HepG2 (cell line): ENCODE data around the gene UBE2O. TPM values are rescaled to one million over a fixed set of nuclear protein-coding genes. Genes with fewer than 3 reads are reported as not detected.
A peak's percentile ranks its signal among the peaks of the same experiment; 100 is the strongest.

ENCODE experiments used
- AKAP8 ChIP-seq: sonication (generic); formaldehyde crosslinking; IDR thresholded peaks from 2 replicates; pipeline ENCODE4 v1.5.1; 2020; ENCODE audit warnings: mild to moderate bottlenecking, missing genetic modification reagents
- ASH2L ChIP-seq: fragments of 300-600, 200-600 bp; sonication (generic); IDR thresholded peaks from 2 replicates; pipeline ENCODE4 v1.7.0; 2017; ENCODE audit warnings: low read depth, mild to moderate bottlenecking, moderate library complexity, mixed read lengths, low read length; ENCODE audit not compliant: insufficient read length
- BHLHE40 ChIP-seq: IDR thresholded peaks from 2 replicates; pipeline ENCODE4 v1.6.1; 2011; ENCODE audit warnings: low read length, improper control_type of control experiment
- BORCS8-MEF2B ChIP-seq: sonication (generic); formaldehyde crosslinking; IDR thresholded peaks from 2 replicates; pipeline ENCODE4 v1.8.0; 2022; ENCODE audit warnings: mild to moderate bottlenecking, missing genetic modification reagents
- FOXC1 ChIP-seq: sonication (generic); formaldehyde crosslinking; IDR thresholded peaks from 2 replicates; pipeline ENCODE4 v1.8.0; 2022; ENCODE audit warnings: mild to moderate bottlenecking, missing genetic modification reagents, borderline replicate concordance
- JDP2 ChIP-seq: sonication (generic); formaldehyde crosslinking; IDR thresholded peaks from 2 replicates; pipeline ENCODE4 v1.8.1; 2022; ENCODE audit warnings: missing genetic modification reagents, borderline replicate concordance
- MEIS1 ChIP-seq: sonication (generic); formaldehyde crosslinking; IDR thresholded peaks from 2 replicates; pipeline ENCODE4 v1.9.0; 2021; ENCODE audit warnings: mild to moderate bottlenecking, missing genetic modification reagents, moderate library complexity, borderline replicate concordance
- NFE2L1 ChIP-seq: sonication (generic); formaldehyde crosslinking; IDR thresholded peaks from 2 replicates; pipeline ENCODE4 v1.4.0; 2020; ENCODE audit warnings: missing genetic modification reagents, mild to moderate bottlenecking, borderline replicate concordance
- PITX1 ChIP-seq: sonication (generic); formaldehyde crosslinking; IDR thresholded peaks from 2 replicates; pipeline ENCODE4 v1.5.1; 2020; ENCODE audit warnings: mild to moderate bottlenecking, missing genetic modification reagents
- SMAD1 ChIP-seq: sonication (generic); formaldehyde crosslinking; IDR thresholded peaks from 2 replicates; pipeline ENCODE4 v1.4.0; 2020; ENCODE audit warnings: missing genetic modification reagents, low read depth, mild to moderate bottlenecking, borderline replicate concordance
- THAP8 ChIP-seq: sonication (generic); formaldehyde crosslinking; IDR thresholded peaks from 2 replicates; pipeline ENCODE4 v1.5.1; 2020; ENCODE audit warnings: missing genetic modification reagents, mild to moderate bottlenecking, borderline replicate concordance
- ZMAT3 ChIP-seq: sonication (generic); formaldehyde crosslinking; conservative IDR thresholded peaks from 2 replicates; pipeline ENCODE4 v1.7.0; 2021; ENCODE audit warnings: missing genetic modification reagents
- ZNF264 ChIP-seq: sonication (generic); formaldehyde crosslinking; IDR thresholded peaks from 2 replicates; pipeline ENCODE4 v1.4.0; 2020; ENCODE audit warnings: missing genetic modification reagents
- ZNF317 ChIP-seq: sonication (generic); formaldehyde crosslinking; IDR thresholded peaks from 2 replicates; pipeline ENCODE4 v1.5.0; 2020; ENCODE audit warnings: mild to moderate bottlenecking, missing genetic modification reagents
- ZNF644 ChIP-seq: IDR thresholded peaks from 2 replicates; pipeline ENCODE4 v1.6.1; 2016; ENCODE audit warnings: low read depth
- ZNF672 ChIP-seq: sonication (generic); formaldehyde crosslinking; IDR thresholded peaks from 2 replicates; pipeline ENCODE4 v1.8.1; 2022; ENCODE audit warnings: missing genetic modification reagents
- ZSCAN21 ChIP-seq: sonication (generic); formaldehyde crosslinking; IDR thresholded peaks from 2 replicates; pipeline ENCODE4 v1.8.0; 2022; ENCODE audit warnings: mild to moderate bottlenecking, missing genetic modification reagents, moderate library complexity, borderline replicate concordance
- ZSCAN31 ChIP-seq: sonication (generic); formaldehyde crosslinking; IDR thresholded peaks from 2 replicates; pipeline ENCODE4 v1.5.0; 2020; ENCODE audit warnings: low read depth, mild to moderate bottlenecking, missing genetic modification reagents
- polyA plus RNA-seq, 8 experiments: library from polyadenylated mRNA; depleted of rRNA in 3 of 8; stranded (reverse) in 7 of 8; unstranded in 1 of 8; fragments of >200 nt; fragmentation: Illumina TruSeq in 4 of 8; extraction: Trizol in 4 of 8; gene quantifications; 2 replicates each; pipeline versions ENCODE4 v1.2.1 to v1.2.3, GENCODE V29; 2011 to 2016; ENCODE audit warnings: low read depth in 4 of 8, missing spikeins in 1 of 8, mixed read lengths in 1 of 8; ENCODE audit not compliant: insufficient read depth in 1 of 8
- total RNA-seq, 5 experiments: library from RNA; depleted of rRNA; stranded (reverse); fragments of >200 nt; fragmentation: Illumina TruSeq; extraction: Trizol; gene quantifications; 2 replicates each; pipeline ENCODE4 v1.2.3, GENCODE V29; 2016; ENCODE audit warnings: low read depth in 1 of 5
- TF ChIP-seq, protein P1 (sequence below): sonication (generic); formaldehyde crosslinking; IDR thresholded peaks from 2 replicates; pipeline ENCODE4 v1.5.0; 2020; ENCODE audit warnings: missing genetic modification reagents, mild to moderate bottlenecking, borderline replicate concordance
- TF ChIP-seq, protein P2 (sequence below): sonication (generic); formaldehyde crosslinking; IDR thresholded peaks from 2 replicates; pipeline ENCODE4 v1.8.0; 2022; ENCODE audit warnings: mild to moderate bottlenecking, missing genetic modification reagents, borderline replicate concordance
- TF ChIP-seq, protein P3 (sequence below): IDR thresholded peaks from 2 replicates; pipeline ENCODE4 v1.6.1; 2016; ENCODE audit warnings: missing genetic modification reagents, missing compliant biosample characterization
- TF ChIP-seq, protein P4 (sequence below): sonication (generic); formaldehyde crosslinking; IDR thresholded peaks from 2 replicates; pipeline ENCODE4 v1.5.0; 2020; ENCODE audit warnings: missing genetic modification reagents
- TF ChIP-seq, protein P5 (sequence below): sonication (generic); formaldehyde crosslinking; IDR thresholded peaks from 2 replicates; pipeline ENCODE4 v1.9.0; 2022; ENCODE audit warnings: low read depth, missing genetic modification reagents

The UBE2O gene
- total and polyA plus RNA-seq, 2 of the 13 experiments (the other 11 are each of a cell fraction or from before 2014, with no cell fraction given) = 21.5 to 23.5 TPM

DNA sequence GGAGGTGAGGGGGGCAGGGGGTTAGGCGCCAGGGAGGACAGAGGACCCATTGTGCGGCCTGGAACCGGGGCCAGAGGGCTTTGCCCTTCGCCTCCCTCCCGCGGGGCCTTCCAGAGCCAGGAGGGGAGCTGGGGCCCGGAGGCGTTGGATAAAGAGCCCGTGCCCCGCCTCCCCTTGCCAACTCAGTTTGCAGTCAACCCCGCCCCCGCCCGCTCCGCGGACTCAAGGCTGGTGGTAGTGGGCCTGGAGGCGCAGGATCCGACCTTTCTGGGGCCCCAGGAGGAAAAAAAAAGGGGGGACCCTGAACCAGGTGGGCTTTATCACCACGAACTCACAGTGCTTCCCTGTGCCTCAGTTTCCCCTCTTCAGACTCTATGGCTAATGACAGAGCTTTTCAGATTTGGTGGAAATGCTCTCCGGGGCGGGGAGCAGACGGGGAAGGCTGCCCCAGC is 70.6 kb downstream of the UBE2O start (continued):
- TF ChIP-seq, protein P1, sequence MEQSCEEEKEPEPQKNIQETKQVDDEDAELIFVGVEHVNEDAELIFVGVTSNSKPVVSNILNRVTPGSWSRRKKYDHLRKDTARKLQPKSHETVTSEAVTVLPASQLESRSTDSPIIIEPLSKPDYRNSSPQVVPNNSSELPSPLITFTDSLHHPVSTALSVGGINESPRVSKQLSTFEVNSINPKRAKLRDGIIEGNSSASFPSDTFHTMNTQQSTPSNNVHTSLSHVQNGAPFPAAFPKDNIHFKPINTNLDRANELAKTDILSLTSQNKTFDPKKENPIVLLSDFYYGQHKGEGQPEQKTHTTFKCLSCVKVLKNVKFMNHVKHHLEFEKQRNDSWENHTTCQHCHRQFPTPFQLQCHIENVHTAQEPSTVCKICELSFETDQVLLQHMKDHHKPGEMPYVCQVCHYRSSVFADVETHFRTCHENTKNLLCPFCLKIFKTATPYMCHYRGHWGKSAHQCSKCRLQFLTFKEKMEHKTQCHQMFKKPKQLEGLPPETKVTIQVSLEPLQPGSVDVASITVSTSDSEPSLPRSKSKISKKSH (CRISPR knock-in tag) = peak; percentile 89; the same call in 1 of the 2 replicates
- TF ChIP-seq ASH2L (no peak), ZNF644 (CRISPR knock-in tag) (0 out of 2 replicates have a peak, but pooled peaks have one; percentile 5), ZNF317 (CRISPR knock-in tag) (peak; percentile 87), ZSCAN31 (CRISPR knock-in tag) (peak; percentile 90; the same call in 1 of the 2 replicates), ZNF672 (no peak), NFE2L1 (CRISPR knock-in tag) (no peak), FOXC1 (CRISPR knock-in tag) (no peak; the same call in 1 of the 2 replicates), ZNF264 (CRISPR knock-in tag) (0 out of 2 replicates have a peak, but pooled peaks have one; percentile 29), ZSCAN21 (CRISPR knock-in tag) (peak; percentile 75), MEIS1 (CRISPR knock-in tag) (peak; percentile 91), THAP8 (0 out of 2 replicates have a peak, but pooled peaks have one; percentile 79), SMAD1 (CRISPR knock-in tag) (0 out of 2 replicates have a peak, but pooled peaks have one; percentile 17), ZMAT3 (CRISPR knock-in tag) (peak; percentile 66; the same call in 1 of the 2 replicates), BHLHE40 (peak; percentile 44; the same call in 1 of the 2 replicates), BORCS8-MEF2B (CRISPR knock-in tag) (0 out of 2 replicates have a peak, but pooled peaks have one; percentile 52), AKAP8 (CRISPR knock-in tag) (peak; percentile 88; the same call in 1 of the 2 replicates), JDP2 (no peak), PITX1 (CRISPR knock-in tag) (peak; percentile 98)
- TF ChIP-seq, protein P2, sequence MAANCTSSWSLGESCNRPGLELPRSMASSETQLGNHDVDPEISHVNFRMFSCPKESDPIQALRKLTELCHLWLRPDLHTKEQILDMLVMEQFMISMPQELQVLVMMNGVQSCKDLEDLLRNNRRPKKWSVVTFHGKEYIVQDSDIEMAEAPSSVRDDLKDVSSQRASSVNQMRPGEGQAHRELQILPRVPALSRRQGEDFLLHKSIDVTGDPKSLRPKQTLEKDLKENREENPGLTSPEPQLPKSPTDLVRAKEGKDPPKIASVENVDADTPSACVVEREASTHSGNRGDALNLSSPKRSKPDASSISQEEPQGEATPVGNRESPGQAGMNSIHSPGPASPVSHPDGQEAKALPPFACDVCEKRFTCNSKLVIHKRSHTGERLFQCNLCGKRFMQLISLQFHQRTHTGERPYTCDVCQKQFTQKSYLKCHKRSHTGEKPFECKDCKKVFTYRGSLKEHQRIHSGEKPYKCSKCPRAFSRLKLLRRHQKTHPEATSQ (CRISPR knock-in tag) = 0 out of 2 replicates have a peak, but pooled peaks have one; percentile 11
- TF ChIP-seq, protein P3, sequence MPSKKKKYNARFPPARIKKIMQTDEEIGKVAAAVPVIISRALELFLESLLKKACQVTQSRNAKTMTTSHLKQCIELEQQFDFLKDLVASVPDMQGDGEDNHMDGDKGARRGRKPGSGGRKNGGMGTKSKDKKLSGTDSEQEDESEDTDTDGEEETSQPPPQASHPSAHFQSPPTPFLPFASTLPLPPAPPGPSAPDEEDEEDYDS (CRISPR knock-in tag) = peak; percentile 89
- TF ChIP-seq, protein P4, sequence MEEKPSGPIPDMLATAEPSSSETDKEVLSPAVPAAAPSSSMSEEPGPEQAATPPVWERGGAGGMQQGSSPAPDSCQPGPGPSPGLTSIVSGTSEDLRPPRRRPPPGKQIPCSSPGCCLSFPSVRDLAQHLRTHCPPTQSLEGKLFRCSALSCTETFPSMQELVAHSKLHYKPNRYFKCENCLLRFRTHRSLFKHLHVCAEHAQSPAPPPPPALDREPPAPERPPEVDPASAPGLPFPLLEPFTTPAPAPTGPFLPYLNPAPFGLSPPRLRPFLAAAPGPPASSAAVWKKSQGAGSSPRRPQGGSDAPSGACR (CRISPR knock-in tag) = peak; percentile 96; the same call in 1 of the 2 replicates
- TF ChIP-seq, protein P5, sequence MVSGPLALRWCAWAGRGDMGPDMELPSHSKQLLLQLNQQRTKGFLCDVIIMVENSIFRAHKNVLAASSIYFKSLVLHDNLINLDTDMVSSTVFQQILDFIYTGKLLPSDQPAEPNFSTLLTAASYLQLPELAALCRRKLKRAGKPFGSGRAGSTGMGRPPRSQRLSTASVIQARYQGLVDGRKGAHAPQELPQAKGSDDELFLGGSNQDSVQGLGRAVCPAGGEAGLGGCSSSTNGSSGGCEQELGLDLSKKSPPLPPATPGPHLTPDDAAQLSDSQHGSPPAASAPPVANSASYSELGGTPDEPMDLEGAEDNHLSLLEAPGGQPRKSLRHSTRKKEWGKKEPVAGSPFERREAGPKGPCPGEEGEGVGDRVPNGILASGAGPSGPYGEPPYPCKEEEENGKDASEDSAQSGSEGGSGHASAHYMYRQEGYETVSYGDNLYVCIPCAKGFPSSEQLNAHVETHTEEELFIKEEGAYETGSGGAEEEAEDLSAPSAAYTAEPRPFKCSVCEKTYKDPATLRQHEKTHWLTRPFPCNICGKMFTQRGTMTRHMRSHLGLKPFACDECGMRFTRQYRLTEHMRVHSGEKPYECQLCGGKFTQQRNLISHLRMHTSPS (CRISPR knock-in tag) = peak; percentile 91
